ACC112 (cell line): ENCODE results near the gene KLK8.

Experiments
- H2AFZ ChIP-seq: fragments of 200-600 bp; sonication (generic); one replicate; pipeline ENCODE4 v1.6.0; 2017; ENCODE audit warnings: antibody characterized with exemption, low read length; ENCODE audit not compliant: unreplicated experiment
- H3K27ac ChIP-seq: fragments of 200-600 bp; sonication (generic); 2 replicates; pipeline ENCODE4 v1.5.1; 2014; ENCODE audit warnings: low read depth, mild to moderate bottlenecking, antibody characterized with exemption, low read length, moderate library complexity
- H3K27me3 ChIP-seq: fragments of 200-600 bp; sonication (generic); 2 replicates; pipeline ENCODE4 v1.6.1; 2014; ENCODE audit warnings: mild to moderate bottlenecking, antibody characterized with exemption, low read length, moderate library complexity, mixed read lengths; ENCODE audit not compliant: insufficient read depth
- H3K36me3 ChIP-seq: fragments of 200-600 bp; sonication (generic); 2 replicates; pipeline ENCODE4 v1.6.1; 2016; ENCODE audit warnings: mild to moderate bottlenecking, antibody characterized with exemption, low read length, moderate library complexity, mixed read lengths; ENCODE audit not compliant: insufficient read depth
- H3K4me1 ChIP-seq: fragments of 200-600 bp; sonication (generic); one replicate; pipeline ENCODE4 v1.6.1; 2016; ENCODE audit warnings: low read length, mixed read lengths; ENCODE audit not compliant: insufficient read depth, unreplicated experiment, control insufficient read depth
- H3K4me3 ChIP-seq: fragments of 200-600 bp; sonication (generic); 2 replicates; pipeline ENCODE4 v1.5.1; 2014; ENCODE audit warnings: mild to moderate bottlenecking, low read depth, low read length
- H3K79me2 ChIP-seq: fragments of 200-600 bp; sonication (generic); one replicate; pipeline ENCODE4 v1.6.0; 2016; ENCODE audit warnings: low read length; ENCODE audit not compliant: control insufficient read depth, unreplicated experiment, insufficient read depth

Gene KLK8, protein sequence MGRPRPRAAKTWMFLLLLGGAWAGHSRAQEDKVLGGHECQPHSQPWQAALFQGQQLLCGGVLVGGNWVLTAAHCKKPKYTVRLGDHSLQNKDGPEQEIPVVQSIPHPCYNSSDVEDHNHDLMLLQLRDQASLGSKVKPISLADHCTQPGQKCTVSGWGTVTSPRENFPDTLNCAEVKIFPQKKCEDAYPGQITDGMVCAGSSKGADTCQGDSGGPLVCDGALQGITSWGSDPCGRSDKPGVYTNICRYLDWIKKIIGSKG

DNA sequence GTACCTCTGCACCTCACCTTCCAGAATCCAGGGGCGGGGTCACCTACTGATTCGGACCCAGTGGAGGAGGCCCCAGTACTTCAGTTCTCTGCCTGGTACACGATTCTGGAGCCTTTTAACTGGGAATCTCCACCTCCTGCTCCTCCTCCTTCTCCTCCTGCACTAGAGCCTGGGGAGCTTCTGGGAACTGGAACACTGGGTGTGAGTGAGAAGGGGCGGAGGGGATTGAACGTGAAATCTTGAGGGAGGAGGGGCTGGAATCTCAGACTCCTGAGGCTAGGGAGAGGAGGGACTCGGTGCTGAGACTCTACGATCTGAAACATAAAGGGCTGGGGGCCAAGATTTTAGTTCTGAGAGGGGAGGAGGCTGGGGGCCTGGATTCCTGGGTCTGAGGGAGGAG, at the start of gene KLK8:
Gene KLK8, minus strand, starts transcription at position 90 of the 400 bp plus-strand sequence. CDS start 437 bp downstream, outside the sequence.
- no peak within 1 kb of the TSS for H3K27ac ChIP-seq
- no peaks in the 10 kb centered on the region for H3K79me2 ChIP-seq
- H3K36me3 ChIP-seq: no peaks in the 10 kb centered on the region
- peaks cover 29% of the 10 kb centered on the region for H3K27me3 ChIP-seq
- H2AFZ ChIP-seq: no peak within 1 kb of the TSS
- no peak within 1 kb of the TSS for H3K4me3 ChIP-seq
- H3K4me1 ChIP-seq: no peaks in the 10 kb centered on the region

DNA sequence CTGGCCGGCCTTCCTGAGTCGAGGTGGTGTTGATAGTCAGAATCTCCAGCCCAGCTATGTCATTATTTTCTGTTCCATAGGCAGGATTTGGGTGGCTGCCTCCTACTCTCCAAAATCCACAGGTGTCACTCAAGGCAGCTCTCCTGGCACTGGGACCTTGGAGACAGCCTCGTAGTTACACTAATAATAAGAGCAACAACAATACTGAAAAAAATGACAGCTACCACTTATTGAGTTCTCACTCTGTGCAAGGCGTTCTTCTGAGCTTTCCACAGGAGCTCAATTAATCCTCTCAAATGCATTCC, 45.6 kb upstream of the KLK8 start:
- Histone ChIP-seq H2AFZ (no peak overlapping the region), H3K4me1 (no peaks in the 10 kb centered on the region), H3K27me3 (peaks cover 16% of the 10 kb centered on the region), H3K36me3 (no peaks in the 10 kb centered on the region), H3K79me2 (no peaks in the 10 kb centered on the region), H3K27ac (no peak overlapping the region), H3K4me3 (no peak overlapping the region)

DNA sequence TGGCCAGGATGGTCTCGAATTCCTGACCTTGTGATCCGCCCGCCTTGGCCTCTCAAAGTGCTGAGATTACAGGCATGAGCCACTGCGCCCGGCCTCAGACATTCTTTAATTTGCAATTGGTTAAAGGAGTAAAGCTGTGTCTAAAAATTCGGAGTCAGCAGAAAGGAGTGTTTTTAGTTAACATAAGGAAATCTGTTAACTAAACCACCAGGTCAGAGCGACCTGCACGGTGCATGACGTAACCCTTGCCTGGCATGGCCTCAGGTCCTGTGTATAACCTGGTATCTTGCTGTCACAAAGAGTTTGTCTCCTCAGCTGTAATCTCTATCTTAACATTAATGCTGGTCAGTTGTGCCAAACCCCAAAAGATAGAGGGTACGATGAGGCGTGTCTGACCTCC, 42.9 kb upstream of the KLK8 start:
- no peak overlapping the region for H3K27ac ChIP-seq
- no peak overlapping the region for H2AFZ ChIP-seq
- H3K79me2 ChIP-seq: no peaks in the 10 kb centered on the region
- H3K4me3 ChIP-seq: no peak overlapping the region
- no peaks in the 10 kb centered on the region for H3K4me1 ChIP-seq
- H3K36me3 ChIP-seq: no peaks in the 10 kb centered on the region
- peaks cover 14% of the 10 kb centered on the region for H3K27me3 ChIP-seq

DNA sequence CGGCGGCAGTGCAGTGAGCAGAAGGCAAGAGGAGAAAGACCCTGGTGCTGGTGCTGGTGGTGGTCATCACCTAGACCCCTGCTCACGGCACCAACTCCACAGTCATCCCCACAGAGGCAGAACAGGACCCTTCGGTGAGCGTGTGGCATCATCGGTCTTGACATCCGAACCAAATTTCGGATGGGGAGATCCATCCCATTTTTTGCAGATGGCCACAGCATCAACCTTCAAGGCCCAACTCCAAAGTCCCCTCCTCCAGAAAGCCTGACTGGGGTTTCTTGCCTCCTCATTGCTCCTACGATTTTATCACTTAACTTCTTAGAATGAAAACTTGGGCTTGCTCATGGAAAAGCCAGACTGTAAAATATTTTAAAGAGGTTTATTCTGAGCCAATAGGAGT, 42.1 kb upstream of the KLK8 start:
- no peak overlapping the region for H3K27ac ChIP-seq
- H3K36me3 ChIP-seq: no peaks in the 10 kb centered on the region
- peaks cover 14% of the 10 kb centered on the region for H3K27me3 ChIP-seq
- no peaks in the 10 kb centered on the region for H3K79me2 ChIP-seq
- no peak overlapping the region for H2AFZ ChIP-seq
- no peaks in the 10 kb centered on the region for H3K4me1 ChIP-seq
- no peak overlapping the region for H3K4me3 ChIP-seq

DNA sequence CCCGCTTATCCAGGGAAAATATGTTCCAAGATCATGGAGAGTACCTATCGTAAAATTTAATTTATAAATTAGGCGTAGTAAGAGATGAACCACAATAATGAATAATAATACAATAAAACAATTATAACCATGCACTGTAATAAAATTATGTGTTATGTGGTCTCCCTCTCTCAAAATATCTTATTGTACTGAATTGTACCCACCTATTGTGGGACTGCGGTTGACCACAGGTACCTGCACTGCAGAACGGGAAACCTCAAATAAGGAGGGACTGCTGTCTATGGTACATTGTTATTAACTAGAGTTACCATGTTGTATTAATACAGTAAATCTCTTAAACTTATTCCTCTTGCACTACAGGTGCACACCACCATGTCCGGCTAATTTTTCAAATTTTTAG, 38.7 kb upstream of the KLK8 start:
- Histone ChIP-seq H3K27ac (no peak overlapping the region), H3K27me3 (0 out of 2 replicates have a peak, but pooled peaks cover under 1% of the 10 kb centered on the region), H3K79me2 (no peaks in the 10 kb centered on the region)

DNA sequence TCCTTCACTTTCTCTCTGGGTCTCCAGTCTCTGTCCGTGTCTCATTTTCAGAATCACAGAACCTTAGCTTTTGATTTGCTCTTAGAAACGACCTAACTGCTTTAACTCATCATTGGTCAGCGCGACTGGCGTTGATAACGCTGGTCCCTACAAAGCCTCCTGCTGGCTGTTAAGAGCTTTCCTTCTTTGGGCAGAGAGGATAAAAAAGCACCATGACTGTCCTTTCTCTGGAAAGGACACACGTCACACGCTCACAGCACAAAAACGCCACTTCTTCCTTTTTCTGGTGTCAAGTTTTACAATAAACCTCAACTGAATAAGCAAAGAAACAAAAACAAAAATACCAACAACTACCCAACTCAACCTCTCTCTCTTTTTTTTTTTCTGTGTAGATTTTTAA, 35.1 kb upstream of the KLK8 start:
- Histone ChIP-seq H3K4me1 (no peaks in the 10 kb centered on the region), H2AFZ (no peak overlapping the region), H3K36me3 (no peaks in the 10 kb centered on the region), H3K79me2 (no peaks in the 10 kb centered on the region), H3K27me3 (0 out of 2 replicates have a peak, but pooled peaks cover 6% of the 10 kb centered on the region), H3K4me3 (no peak overlapping the region), H3K27ac (no peak overlapping the region)

More for the DNA sequence above, 38.7 kb upstream of the KLK8 start:
- no peaks in the 10 kb centered on the region for H3K4me1 ChIP-seq
- no peak overlapping the region for H2AFZ ChIP-seq
- H3K36me3 ChIP-seq: no peaks in the 10 kb centered on the region
- no peak overlapping the region for H3K4me3 ChIP-seq

DNA sequence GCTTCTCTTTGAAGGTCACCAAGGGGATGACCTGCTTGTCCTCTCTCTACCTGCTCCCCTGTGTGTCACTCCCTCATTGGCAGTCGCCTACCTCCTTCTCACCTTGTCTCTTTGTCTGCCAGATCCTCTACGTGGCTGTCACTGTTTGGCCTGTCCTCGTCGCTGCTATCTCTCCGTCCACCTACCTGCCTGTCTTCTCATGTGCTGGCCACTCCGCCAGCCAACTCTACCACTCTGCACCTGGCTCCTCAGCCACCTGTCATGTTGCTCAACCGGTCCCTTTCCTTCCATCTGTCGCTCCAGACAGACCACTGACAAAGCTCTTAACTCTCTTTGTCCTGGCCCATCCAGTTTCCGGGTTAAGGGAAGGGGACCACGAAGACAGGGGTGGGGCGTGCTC, 33.3 kb upstream of the KLK8 start, which contains the start of gene KLK12:
Gene KLK12, minus strand, starts transcription at position 299 of the 400 bp plus-strand sequence. CDS start 381 bp downstream, outside the sequence.
- Histone ChIP-seq H3K79me2 (no peaks in the 10 kb centered on the region), H3K4me3 (no peak within 1 kb of the TSS), H3K4me1 (no peaks in the 10 kb centered on the region), H3K27me3 (0 out of 2 replicates have a peak, but pooled peaks cover 6% of the 10 kb centered on the region), H2AFZ (no peak within 1 kb of the TSS), H3K36me3 (no peaks in the 10 kb centered on the region), H3K27ac (no peak within 1 kb of the TSS)

DNA sequence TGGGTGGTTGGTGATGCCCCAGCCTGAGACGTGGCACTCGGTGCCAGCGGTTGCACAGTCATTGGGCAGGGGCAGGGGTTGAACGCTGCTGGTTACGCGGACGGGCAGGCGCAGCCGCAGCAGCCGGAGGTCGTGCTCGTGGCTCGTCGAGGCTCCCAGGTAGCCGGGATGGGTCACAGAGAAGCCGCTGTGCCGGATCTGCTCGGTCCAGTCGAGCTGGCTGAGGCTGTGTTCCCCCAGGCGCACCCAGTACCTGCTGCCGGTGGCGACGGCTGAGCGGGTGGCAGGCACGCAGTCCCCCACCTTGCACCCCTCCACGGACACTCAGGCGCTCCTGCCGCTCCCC, 30.4 kb upstream of the KLK8 start:
- Histone ChIP-seq H3K4me1 (no peaks in the 10 kb centered on the region), H2AFZ (no peak overlapping the region), H3K36me3 (no peaks in the 10 kb centered on the region), H3K27ac (no peak overlapping the region), H3K79me2 (no peaks in the 10 kb centered on the region), H3K27me3 (peaks cover 20% of the 10 kb centered on the region), H3K4me3 (no peak overlapping the region)

DNA sequence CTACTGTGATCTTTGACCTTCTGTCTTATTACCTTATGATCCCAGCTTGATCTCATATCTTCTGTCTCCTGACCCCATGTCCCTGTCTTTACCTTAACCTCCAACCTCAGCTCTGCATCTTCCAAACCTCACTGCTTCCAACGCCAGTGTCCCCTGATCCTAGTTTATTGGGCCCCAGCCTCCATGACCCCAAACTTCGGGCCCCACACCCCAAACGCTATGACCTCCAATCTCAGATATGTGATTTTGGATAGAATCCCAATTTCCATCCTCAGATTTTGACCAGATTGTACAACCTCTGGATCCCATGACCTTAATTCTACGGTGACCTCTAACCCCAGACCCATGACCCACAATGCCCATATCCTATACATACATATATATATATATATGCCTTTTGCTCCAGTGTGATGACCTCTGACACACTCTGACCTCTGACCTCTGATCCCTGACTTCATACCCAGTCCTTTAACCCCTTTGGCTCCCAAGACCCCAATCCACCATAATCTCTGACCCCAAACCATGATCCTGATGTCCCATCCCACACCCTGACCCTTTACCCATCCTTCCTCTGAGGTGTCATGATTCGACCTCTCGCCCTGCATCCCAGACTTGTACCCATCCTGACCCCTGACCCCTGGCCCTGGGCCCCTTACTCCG, 29.9 kb upstream of the KLK8 start:
- Histone ChIP-seq H2AFZ (no peak overlapping the region), H3K79me2 (no peaks in the 10 kb centered on the region), H3K27ac (no peak overlapping the region), H3K4me3 (no peak overlapping the region), H3K36me3 (no peaks in the 10 kb centered on the region), H3K4me1 (no peaks in the 10 kb centered on the region), H3K27me3 (peaks cover 23% of the 10 kb centered on the region)

DNA sequence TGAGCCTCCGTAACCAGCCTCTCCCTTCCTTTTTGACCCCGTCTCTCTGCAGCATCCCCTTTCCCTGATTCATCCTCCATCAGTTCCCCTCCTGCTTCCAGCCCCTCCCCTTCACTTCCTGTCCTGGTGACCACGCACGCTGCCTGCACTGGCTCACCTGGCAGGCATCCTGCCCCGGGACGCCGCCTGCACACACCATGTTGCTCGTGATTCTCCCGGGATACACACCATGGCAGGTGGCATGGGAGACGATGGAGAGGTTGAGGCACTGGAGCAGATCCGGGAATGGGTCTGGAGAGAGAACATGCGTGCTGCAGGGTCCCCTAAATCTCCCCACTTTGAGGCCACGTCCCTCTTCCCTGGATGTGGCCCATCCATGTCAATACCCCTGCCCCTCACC, 29.2 kb upstream of the KLK8 start:
- peaks cover 30% of the 10 kb centered on the region for H3K27me3 ChIP-seq
- H3K79me2 ChIP-seq: no peaks in the 10 kb centered on the region

DNA sequence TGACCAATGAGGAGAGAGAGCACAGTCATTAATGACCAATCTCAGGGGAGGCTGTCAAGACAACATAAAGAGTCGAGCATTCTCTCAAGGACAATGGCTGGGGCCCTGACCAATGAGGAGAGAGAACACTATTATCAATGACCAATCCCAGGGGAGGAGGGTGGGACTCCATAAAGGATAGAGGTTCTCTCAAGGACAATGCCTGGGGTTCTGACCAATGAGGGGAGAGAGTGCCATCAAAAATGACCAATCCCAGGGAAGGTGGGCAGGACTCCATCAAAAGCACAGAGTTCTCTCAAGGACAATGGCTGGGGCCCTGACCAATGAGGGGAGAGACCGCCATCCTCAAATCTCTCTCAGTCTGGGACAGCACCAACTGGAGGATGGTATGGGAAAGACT, 28.3 kb upstream of the KLK8 start:
- no peaks in the 10 kb centered on the region for H3K4me1 ChIP-seq
- no peak overlapping the region for H2AFZ ChIP-seq
- H3K27me3 ChIP-seq: peaks cover 36% of the 10 kb centered on the region
- H3K79me2 ChIP-seq: no peaks in the 10 kb centered on the region
- H3K4me3 ChIP-seq: no peak overlapping the region
- H3K36me3 ChIP-seq: no peaks in the 10 kb centered on the region
- H3K27ac ChIP-seq: no peak overlapping the region

More for the DNA sequence above, 29.2 kb upstream of the KLK8 start:
- H2AFZ ChIP-seq: no peak overlapping the region
- H3K27ac ChIP-seq: no peak overlapping the region
- no peaks in the 10 kb centered on the region for H3K36me3 ChIP-seq
- no peaks in the 10 kb centered on the region for H3K4me1 ChIP-seq
- H3K4me3 ChIP-seq: no peak overlapping the region
